ENCODE measurements around the gene GMPR. TPM values are rescaled to one million over a fixed set of nuclear protein-coding genes. Genes with fewer than 3 reads are reported as not detected.

The GMPR gene
- total RNA-seq, 1 experiment from 2014 or later = 2.0 TPM

DNA sequence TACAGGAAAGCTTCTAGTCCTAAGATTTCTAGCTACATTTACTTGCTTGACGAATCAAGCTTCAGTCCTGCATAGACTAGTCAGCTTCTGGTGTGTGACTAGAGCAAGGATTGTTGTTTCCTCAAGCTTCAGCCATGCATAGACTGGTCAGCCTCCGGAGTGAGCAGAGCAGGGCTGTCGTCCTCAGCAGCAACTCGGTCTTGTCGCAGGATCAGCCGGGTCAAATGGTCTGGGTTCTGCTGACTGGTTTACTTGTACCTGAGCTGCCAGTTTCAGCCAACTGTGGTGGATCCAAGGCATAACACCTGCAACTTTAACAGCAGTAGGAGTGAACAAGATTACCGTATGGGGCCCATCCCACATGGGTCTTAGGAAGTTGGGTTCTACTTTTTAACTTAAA, 10.8 kb upstream of the GMPR start:
- no peaks in the 10 kb centered on the region for H3F3A ChIP-seq (ENCODE audit: insufficient read depth, low read depth)
- H3K4me3 ChIP-seq = no peak overlapping the region
- H3K27me3 ChIP-seq (ENCODE audit: insufficient read depth, low read depth) = peaks cover 55% of the 10 kb centered on the region
- H3K9me2 ChIP-seq (ENCODE audit: insufficient read depth) = no peaks in the 10 kb centered on the region
- H3K4me1 ChIP-seq (replicated peaks; ENCODE audit: insufficient read depth) = no peaks in the 10 kb centered on the region
- no peaks in the 10 kb centered on the region for H3K79me2 ChIP-seq (ENCODE audit: low read depth)
- H3K9me3 ChIP-seq (ENCODE audit: insufficient read depth, low read depth) = 0 out of 2 replicates have a peak, but pooled peaks cover 7% of the 10 kb centered on the region
- ChIA-PET POLR2A (ENCODE audit: unreplicated experiment) (no interaction called here), CTCF (no interaction called here)
- H3K4me2 ChIP-seq = no peak overlapping the region
- H3K27ac ChIP-seq = no peak overlapping the region
- DNase-seq = no peak
- H2AFZ ChIP-seq = no peak overlapping the region
- TF ChIP-seq CTCF (conservative IDR thresholded peaks at IDR 0.05) = no peak
- intact Hi-C loops (cut with micrococcal nuclease; ENCODE audit: unreplicated experiment) = no loop called here
- no TSS peak for BruUV-seq (replicated peaks)
- H3K36me3 ChIP-seq (ENCODE audit: low read depth) = no peaks in the 10 kb centered on the region
- no peaks in the 10 kb centered on the region for H4K20me1 ChIP-seq (ENCODE audit: insufficient read depth)

GRCh38 chr6:16228043-16228442, 10.3 kb upstream of the GMPR start:
- TF ChIP-seq EZH2 (IDR thresholded peaks at IDR 0.05; ENCODE audit: low read depth) = no peak
- no peak for TF ChIP-seq CTCF (conservative IDR thresholded peaks at IDR 0.05)
- Histone ChIP-seq H3K4me1 (replicated peaks; ENCODE audit: insufficient read depth) (no peaks in the 10 kb centered on the region), H3K27ac (no peak overlapping the region), H3K4me2 (no peak overlapping the region), H3K36me3 (ENCODE audit: low read depth) (no peaks in the 10 kb centered on the region), H3K27me3 (ENCODE audit: insufficient read depth, low read depth) (peaks cover 60% of the 10 kb centered on the region), H4K20me1 (ENCODE audit: insufficient read depth) (no peaks in the 10 kb centered on the region), H3K9me2 (ENCODE audit: insufficient read depth) (no peaks in the 10 kb centered on the region), H3K9me3 (ENCODE audit: insufficient read depth, low read depth) (0 out of 2 replicates have a peak, but pooled peaks cover 7% of the 10 kb centered on the region), H3K79me2 (ENCODE audit: low read depth) (no peaks in the 10 kb centered on the region), H2AFZ (no peak overlapping the region), H3F3A (ENCODE audit: insufficient read depth, low read depth) (no peaks in the 10 kb centered on the region), H3K4me3 (no peak overlapping the region)
- ChIA-PET POLR2A (ENCODE audit: unreplicated experiment) (no interaction called here), CTCF (no interaction called here)
- no TSS peak for BruUV-seq (replicated peaks)
- DNase-seq = no peak
- intact Hi-C loops (cut with micrococcal nuclease; ENCODE audit: unreplicated experiment) = no loop called here

- Histone ChIP-seq H3K4me2 (no peak overlapping the region), H3K4me3 (no peak overlapping the region), H3K79me2 (ENCODE audit: low read depth) (no peaks in the 10 kb centered on the region), H2AFZ (no peak overlapping the region), H3K36me3 (ENCODE audit: low read depth) (no peaks in the 10 kb centered on the region), H3K27ac (no peak overlapping the region), H3K9me2 (ENCODE audit: insufficient read depth) (no peaks in the 10 kb centered on the region), H3F3A (ENCODE audit: insufficient read depth, low read depth) (no peaks in the 10 kb centered on the region), H3K9me3 (ENCODE audit: insufficient read depth, low read depth) (0 out of 2 replicates have a peak, but pooled peaks cover 7% of the 10 kb centered on the region), H3K27me3 (ENCODE audit: insufficient read depth, low read depth) (peaks cover 64% of the 10 kb centered on the region), H4K20me1 (ENCODE audit: insufficient read depth) (no peaks in the 10 kb centered on the region), H3K4me1 (replicated peaks; ENCODE audit: insufficient read depth) (no peaks in the 10 kb centered on the region)
- no peak for DNase-seq
- TF ChIP-seq EZH2 (IDR thresholded peaks at IDR 0.05; ENCODE audit: low read depth) (no peak), CTCF (conservative IDR thresholded peaks at IDR 0.05) (no peak)
- CTCF ChIA-PET = no interaction called here
- intact Hi-C loops (cut with micrococcal nuclease; ENCODE audit: unreplicated experiment) = no loop called here
- BruUV-seq (replicated peaks) = no TSS peak
- POLR2A ChIA-PET (ENCODE audit: unreplicated experiment) = interaction anchor here (0.6 kb wide), 1 partner anchor 9 kb away, joined by 3 read pairs; the partner anchor contains the start of gene GMPR
These were observed 9.4 kb upstream of the GMPR start for GRCh38 chr6:16228709-16229665.

Measured in PC-9 (cell line).